OCI-LY1 (cell line): ENCODE measurements around the gene POTEE.
"Not testable (repeated sequence)": the region's sequence is repeated elsewhere in the genome, so short reads cannot be mapped to it uniquely, and the experiment has no call there.

Source experiments
- CTCF ChIP-seq: fragments of 200-600 bp; sonication (generic), shearing (Covaris generic); IDR thresholded peaks from 2 replicates; pipeline ENCODE4 v1.5.1; 2017; ENCODE audit warnings: mild to moderate bottlenecking, antibody characterized with exemption, low read length, moderate library complexity, mixed read lengths
- EZH2 ChIP-seq: fragments of 200-600 bp; sonication (generic), shearing (Covaris generic); IDR thresholded peaks from 2 replicates; pipeline ENCODE4 v1.8.0; 2017; ENCODE audit warnings: borderline replicate concordance, mixed run types, mild to moderate bottlenecking, antibody characterized with exemption, low read length, moderate library complexity, mixed read lengths

- not testable (repeated sequence) for TF ChIP-seq CTCF, EZH2
Observed at GRCh38 chr2:131196186-131196585, 13.2 kb upstream of the POTEE start.
